HG02610 (cell line): ENCODE data around the gene AGMAT.
"Not testable (repeated sequence)": the region's sequence is repeated elsewhere in the genome, so short reads cannot be mapped to it uniquely, and the experiment has no call there.

Experiments used
- ATAC-seq: cut with Tn5 transposase; IDR thresholded peaks from one replicate; pipeline ENCODE4 v1.9.1; 2021; ENCODE audit warnings: mild to moderate bottlenecking, moderate library complexity; ENCODE audit not compliant: unreplicated experiment

The AGMAT gene

DNA sequence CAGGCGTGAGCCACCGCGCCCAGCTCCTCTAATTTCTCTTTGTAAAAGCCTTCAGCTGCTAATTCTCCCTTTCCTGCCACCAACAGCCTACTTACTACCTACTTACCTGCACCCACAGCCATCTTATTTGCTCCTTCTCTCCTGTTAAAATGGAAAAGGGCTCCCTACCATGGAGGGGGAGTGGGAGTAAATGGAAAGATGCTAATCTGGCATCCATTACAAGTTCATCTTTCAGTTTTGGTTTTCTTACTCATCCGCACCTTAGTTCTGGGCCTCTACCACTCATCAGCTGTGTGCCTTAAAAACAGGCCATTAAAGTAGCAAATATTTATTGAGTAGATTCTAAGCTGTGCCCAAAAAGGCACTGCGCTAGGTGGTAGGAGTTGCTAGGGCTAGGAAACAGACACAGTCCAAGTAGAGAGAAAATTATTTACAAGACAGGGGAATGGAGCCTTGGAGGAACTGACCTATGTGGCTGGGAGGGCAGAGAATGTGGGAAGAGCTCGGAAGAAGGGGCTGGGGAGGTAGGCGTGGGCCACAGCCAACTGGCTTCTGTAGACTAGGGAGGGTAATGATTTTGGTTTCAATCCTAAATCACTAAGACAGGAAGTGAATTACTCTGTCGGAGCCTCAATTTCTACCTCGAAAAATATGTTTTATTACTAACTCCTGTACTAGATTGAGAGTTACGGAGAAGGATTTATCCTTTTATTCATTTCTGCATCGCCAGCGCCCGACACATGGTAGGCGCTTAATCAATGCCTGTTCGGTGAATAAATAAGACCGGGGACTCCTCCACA, 31.7 kb upstream of the AGMAT start:
- no peak for ATAC-seq

DNA sequence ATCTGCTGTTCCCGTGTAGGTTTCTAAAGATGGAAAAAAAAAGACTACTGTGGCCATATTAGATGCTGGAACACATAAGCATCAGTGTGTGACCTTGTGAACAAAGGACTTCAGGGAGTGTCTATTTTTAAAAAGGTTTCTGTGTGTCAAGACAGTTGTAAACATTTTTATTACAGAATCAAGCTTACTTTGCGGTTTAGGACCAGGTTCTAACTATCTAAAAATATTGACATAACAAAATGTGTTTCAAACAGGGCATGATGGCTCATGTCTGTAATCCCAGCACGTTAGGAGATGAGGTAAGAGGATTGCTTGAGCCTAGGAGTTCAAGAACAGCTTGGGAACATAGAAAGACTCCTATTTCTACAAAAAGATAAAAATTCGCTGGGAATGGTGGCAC, 25.3 kb upstream of the AGMAT start:
- no peak for ATAC-seq

DNA sequence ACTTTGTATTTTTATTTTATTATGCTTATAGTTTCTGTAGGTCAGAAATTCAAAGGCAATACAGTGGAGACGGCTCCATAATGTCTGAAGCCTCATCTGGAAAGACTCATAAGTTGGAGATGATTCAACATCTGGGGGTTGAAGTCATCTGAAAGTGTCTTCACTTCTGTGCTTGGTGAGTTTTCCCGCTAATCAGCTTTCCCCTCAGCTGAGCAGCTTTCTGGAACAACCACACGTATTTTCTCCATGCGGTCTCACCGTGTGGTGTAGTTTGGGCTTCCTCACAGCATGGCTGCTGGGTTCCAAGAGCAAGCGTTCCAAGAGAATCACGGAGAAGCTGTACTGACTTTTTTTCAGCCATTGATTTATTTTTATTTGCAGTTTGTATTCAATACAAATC, 24.8 kb upstream of the AGMAT start:
- ATAC-seq, result no peak

DNA sequence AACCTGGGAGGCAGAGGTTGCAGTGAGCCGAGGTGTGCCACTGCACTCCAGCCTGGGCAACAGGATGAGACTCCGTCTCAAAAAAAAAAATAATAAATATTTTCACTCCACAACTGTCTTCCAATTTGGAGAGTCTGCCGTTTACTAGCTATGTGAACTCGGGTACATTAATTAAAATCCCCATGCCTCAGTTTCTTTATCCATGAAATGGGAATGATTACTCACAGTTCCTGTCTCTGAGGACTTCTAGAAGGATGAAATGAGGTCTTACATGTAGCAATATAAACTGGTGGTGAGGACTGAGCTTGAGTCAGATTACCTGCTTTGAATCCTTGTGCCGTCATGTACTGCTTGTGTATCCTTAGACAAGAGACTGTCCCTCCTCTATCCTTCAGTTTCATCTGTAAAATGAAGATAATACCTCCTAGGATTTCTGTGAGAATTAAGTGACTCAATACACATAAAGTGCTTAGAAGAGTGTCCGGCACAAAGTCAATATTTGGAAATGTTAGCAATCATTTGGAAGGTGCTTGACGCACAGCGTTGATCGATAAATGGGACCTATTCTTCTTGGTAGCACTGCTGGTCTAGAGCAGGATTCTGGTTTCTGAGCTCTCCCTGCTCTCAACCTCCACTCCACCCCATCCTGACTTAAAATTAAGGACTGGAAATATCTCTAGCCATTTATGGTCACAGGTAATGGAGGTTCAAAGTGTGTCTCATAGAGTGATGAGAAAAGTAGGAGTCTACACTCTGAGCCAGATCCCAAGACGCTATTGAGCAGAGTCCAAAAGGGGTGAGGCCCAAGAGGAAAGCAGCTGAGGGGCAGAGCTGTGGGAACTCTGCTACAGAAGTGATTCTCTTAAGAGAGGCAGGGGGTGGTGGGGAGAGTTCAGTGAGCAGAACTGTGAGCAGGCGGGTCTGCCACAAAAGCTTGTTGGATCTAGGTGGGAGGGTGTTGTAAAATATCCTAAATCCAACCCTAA, 20.8 kb upstream of the AGMAT start:
- no peak for ATAC-seq

DNA sequence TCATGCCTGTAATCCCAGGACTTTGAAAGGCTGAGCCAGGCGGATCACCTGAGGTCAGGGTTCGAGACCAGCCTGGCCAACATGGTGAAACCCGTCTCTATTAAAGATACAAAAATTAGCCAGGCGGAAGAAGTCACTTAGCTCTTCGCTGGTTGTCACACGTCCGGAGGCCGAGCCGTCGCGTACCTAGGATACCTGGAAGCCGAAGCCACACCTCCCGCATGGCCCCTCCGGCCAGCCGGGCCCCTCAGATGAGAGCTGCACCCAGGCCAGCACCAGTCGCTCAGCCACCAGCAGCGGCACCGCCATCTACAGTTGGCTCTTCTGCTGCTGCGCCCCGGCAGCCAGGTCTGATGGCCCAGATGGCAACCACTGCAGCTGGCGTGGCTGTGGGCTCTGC, 19.5 kb upstream of the AGMAT start:
- not testable (repeated sequence) for ATAC-seq

DNA sequence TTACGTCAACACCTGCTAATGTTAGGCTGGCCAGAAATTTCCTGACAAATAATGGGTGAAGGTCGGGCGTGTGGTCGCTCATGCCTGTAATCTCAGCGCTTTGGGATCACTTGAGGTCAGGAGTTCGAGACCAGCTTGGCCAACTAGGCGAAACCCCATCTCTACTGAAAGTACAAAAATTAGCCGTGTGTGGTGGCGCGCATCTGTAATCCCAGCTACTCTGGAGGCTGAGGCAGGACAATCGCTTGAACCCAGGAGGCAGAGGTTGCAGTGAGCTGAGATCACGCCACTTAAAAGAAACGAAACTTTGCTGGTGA, 19.1 kb upstream of the AGMAT start:
- ATAC-seq, result not testable (repeated sequence)

DNA sequence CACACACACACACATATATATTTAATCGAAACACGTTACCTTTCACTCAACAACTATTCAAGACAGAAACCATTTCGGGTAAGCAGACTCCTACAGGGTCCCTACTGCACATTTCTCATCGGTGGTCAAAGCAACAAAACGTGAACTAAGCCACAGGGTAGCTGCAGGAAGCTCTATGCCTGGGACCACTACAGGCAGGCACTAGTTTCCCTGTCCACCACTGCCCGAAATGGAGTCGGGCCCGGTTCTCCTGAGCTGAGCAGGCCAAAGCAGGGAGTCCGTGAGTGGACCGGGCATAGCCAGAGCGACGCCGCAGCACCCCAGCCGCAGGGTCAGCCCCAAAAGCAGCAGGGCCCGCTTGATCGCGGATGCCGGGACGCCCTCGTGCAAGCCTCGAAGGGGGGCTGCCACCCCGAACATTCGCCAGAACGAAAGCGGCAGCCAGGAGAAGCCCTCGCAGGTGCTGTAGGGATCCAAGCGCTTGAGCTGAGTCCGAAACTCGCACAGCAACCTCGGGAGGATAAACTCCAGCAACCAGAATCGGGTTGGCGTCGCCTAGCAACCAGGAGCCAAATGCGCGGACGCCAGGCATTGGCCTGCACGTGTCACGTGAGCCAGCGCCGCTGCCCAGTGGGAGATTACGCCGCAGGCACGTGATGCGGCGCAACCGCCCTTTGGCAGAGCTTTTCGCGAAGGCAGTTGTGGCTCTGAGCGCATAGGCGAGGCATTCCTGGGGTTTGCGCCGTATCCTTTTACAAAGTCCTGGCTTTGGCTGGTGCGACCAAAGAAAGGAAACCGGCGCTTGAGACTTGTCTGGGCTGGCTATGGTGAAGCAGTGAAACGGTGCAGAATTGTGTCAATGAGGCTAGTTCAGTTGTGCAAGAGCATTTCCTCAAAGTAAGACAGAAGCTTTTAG, 18.5 kb upstream of the AGMAT start:
- peak; percentile 89 for ATAC-seq

DNA sequence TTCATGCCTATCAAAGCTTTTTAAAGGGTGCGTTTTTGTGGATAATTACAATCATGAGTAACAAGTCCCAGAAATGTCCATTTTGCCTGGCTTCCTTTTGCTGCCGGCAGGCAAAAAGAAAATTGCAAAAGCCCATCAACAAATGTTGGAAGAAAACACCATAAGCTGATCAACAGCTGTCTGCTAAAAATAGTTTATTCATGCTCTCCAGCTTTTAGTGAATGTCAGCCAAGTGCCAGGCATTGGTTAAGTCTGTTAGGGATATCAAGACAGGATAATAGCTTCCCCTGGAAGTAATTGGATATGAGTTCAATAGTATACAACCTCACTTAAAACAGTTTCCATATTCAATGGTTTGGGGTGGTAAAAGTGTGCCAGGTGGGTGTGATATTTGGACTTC, 13.6 kb upstream of the AGMAT start:
- no peak for ATAC-seq

DNA sequence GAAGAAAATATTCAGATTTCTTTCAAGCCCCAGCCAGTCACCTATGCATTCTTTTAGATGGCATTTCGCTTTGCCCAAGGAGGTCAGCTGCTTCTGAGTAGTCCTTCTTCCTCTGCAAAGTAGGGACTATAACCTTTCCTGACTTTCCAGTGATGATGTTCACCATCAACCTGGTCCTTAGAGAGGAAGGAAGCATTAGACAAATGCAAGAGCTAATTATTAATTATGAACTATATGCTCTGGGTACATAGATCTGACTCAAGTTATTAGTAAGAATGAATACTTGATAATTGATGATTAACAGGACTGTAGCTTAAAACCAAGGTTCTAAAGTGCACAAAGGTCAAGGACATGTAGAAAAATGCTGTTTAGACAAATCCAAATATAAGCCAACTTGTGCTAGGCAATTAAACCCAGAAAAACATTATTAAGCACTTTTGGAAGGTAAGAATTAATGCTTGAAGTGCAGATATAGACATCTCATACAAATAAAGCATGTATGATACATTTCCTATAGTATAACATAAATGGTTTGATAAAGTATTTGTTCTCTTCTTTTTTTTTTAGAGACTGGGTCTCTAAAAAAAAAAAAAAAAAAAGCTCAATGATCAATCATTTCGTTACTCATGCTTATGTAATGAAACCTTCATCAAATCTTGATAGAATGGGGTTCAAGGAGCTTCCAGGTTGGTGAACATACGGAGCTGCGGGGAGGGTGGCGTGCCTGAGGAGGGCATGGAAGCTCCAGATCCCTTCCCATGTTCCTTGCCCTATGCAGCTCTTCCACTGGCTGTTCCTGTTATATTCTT, 11.2 kb upstream of the AGMAT start:
- no peak for ATAC-seq

DNA sequence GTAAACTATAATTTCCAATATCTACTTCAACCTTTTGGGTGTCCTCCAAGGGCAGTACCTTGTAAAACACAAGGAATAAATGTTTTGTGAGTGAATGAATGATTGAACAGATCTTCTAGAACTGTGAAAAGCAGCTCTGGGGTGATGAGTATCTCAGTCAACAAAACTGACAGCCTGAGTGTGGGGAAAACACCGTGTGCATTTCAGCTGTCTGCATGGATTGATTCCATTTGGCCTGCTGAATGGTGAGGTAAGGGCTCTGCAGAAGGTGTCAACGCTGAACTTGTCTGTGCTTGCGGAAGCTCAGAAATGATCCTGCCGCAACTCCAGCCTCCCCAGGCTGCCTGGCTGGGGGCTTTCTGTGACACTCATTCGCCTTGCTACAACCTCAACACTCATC, 7.4 kb upstream of the AGMAT start:
- ATAC-seq, result no peak

DNA sequence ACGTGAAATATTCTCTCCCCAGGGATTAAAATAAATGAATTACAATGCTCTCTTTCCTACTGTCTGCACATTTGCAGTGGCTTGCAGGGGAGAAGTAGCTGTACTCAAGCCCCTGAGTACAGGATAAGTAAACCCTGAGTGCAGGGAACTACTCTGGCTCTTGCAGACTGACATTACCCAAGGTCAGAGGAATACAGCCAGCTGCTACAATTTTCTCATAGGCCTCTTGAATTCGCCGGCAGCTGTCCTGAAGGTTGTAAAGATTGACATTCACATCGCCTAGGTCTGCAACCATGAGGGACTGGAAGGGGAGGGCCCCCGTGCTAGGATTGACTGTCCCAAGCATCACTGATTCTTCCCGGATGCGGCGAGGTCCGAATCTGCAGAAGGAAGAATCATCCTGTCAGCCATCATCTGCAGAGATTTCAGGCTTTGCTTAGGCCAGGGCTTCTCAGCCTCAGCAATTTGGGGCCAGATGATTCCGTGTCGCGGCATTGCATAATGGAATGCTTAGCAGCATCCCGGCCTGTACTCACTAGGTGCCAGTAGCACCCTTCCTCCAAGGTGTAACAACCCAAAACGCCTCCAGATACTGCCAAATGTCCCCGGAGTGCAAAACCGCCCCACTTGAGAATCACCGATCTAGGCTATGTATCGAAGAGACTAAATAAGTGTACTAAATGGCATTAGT, 1.7 kb downstream of the AGMAT start:
- ATAC-seq, result no peak

DNA sequence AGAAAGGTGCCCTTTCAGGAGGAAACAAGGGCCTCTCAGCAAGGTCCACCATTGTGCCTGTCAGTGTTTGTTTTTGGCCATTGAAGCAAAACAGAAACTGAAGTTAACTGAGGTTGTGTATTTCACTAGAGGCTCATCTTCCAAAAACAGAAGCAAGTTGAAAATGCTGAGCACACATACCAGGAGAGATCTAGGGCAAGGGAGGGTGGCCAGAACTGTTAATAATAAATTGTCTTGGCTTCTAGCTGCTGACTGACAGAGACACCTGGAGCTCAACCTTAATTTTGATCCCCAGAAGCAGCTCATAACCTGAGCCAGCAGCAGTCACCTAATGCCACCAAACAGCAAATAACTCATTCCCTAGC, 5.2 kb downstream of the AGMAT start:
- no peak for ATAC-seq

DNA sequence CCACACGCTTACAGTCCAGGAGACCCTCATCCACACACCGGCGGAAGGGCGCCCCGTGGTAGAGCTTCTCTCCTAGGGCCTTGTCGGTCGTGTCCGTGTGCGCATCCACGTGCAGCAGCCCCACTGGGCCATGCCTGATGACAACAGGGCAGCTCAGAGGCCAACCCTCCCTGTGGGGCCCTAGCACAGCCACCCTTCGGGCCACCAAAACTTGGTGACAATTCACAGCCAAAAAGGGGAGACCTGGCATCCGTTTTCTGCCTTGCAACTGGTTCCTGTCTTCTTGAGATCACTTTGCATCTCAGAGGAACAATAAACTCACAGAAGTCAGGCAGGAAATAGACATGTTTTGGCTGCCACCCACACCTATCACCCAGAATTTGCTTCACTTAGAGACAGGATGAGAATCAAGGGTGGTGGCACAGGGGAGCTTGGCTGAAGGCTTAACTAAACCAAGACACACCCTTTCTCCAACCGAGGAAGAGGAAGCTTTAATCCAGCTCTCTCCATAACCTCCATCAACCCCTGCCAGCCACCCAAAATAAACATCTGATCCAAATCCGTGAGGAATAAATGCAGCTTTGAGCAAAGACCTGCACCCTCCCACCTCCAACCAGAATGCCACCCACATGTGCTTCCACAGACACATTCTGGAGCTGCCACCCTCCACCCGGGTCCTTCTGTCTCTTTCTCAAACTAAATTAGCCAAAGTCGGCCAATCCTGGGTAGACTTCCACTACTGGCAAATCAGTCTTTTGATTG, 5.7 kb downstream of the AGMAT start:
- ATAC-seq, result no peak

DNA sequence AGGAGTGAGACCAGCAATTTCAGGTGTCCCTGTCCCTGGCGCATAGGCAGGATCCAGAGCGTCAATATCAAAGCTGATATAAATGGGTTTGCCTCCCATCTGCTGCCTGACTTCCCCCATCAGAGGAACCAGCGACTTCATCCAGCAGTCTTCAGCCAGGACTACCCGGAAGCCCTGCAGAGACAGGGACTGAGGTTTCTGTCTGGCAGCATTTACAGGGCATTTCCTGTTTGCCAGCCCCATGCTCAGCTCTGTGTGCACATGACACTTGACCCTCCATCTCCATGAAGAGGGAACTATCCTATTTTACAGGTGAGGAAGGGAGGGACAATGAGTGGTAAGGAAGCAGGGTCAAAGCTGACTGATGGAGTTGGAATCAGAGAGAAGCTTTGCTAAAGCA, 7.2 kb downstream of the AGMAT start:
- ATAC-seq, result no peak

DNA sequence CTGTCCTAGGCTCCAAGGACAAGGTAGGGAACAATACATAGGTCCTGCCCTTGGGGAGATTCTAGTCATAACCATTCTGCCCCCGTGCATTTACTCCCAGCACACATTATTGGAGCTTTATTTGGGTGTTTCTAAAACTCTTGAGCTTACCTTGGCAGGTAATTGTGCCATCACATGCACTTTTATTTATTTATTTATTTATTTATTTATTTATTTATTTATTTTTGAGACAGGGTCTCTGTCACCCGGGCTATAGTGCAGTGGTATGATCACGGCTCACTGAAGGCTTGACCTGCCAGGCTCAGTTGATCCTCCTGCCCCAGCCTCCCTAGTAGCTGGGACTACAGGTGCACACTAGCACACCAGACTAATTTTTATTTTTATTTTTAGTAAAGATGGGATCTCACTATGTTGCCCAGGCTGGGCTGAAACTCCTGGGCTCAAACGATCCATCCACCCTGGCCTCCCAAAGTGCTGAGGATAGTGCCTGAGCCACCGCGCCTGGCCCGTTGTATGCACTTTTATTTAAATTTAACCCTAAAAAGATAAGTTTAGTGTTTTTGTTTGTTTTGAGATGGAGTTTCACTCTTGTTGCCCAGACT, 9.2 kb downstream of the AGMAT start:
- no peak for ATAC-seq

DNA sequence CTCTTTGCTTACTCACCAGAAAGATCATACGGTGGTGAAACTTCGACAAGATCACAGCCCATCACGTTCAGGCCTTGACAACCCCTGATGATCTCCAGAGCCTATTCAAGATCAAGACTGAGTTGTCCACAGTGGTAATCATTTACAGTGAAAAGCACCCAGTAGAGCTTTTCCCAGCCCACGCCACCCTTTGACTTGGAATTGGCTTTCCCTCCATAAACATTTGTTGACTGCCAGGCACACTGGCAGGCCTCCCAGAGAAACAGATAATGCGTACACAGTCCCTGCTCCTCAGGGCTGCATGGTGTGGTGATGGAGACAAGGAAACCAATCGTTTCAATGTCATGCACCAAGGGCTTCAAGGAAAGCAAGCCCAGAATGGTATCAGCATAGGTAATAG, 10.1 kb downstream of the AGMAT start:
- ATAC-seq, result no peak

DNA sequence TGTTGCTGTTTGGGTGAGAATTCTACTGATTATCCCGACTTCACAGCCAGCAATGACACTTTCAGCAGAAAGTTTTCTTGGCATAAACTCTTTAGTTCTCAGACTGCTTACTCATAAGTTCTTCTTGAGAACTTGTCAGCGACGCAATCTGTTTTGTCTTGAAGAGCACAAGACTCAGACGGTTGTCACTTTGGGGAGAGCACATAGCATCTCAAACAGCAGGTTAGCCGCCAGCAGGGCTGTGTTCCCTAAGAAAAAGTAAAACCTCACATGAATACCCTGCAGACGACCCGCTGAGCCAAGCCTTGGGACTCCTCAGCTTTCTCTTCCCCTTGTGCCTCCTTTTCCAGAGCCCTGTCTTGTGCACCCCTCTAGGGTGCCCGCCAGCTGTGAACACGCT, 11.4 kb downstream of the AGMAT start:
- ATAC-seq, result no peak

DNA sequence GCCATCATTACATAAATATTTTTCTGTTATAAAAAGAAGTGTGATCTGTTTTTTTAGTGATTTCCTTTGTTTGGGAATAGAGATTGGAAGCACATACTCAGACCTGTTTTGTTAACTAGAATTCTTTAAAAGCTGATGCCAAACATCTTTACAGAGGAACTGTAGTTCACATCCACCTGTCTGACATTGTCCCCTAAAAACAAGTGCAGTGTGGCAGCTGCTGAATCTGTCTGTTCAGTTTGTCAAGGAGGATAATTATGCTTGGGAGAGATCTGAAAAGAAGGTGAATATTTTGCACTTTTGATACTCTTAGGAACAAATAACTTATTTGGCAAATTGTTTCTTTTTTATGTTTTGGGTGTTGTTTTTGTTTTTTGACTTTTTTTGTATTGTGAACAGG, 13.6 kb downstream of the AGMAT start:
- ATAC-seq, result no peak

DNA sequence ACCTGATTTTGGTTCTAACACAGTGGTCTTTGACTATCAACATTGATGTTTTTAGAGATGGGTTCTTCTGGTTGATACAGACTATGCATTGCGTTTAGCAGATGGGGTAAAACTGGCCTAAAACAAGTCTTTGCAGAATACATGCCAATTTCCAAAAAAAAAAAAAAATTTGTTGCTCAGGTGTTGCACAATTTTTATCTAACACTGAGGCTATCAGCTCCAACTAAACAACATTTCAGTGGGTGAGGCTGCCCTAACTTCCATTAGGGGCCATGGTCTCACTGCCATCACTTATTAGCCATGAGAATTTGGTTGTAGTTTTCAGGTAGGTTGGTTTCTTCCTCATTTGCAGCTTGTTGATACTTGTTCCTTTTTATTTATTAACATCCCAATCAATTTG, 14.0 kb downstream of the AGMAT start:
- no peak for ATAC-seq
